MM.1S (cell line): ENCODE measurements around the gene BRIP1.

Experiments
- CTCF ChIP-seq: fragments of 300-600 bp; sonication (generic); IDR thresholded peaks from 2 replicates; pipeline ENCODE4 v1.5.1; 2016; ENCODE audit warnings: antibody characterized with exemption, low read length, mixed read lengths
- EZH2 ChIP-seq: fragments of 300-600 bp; sonication (generic); optimal IDR thresholded peaks from 2 replicates; pipeline ENCODE3; 2017; ENCODE audit warnings: low read depth, mild to moderate bottlenecking, antibody characterized with exemption, low read length, mixed read lengths

GRCh38 chr17:61684172-61684571 is 179.2 kb downstream of the BRIP1 start:
- TF ChIP-seq CTCF: no peak
- TF ChIP-seq EZH2: no peak
